HCT116 (cell line): Measurements from ENCODE around the gene PPP1R14C. TPM values are rescaled to one million over a fixed set of nuclear protein-coding genes. Genes with fewer than 3 reads are reported as not detected.

Source experiments
- ATAC-seq: fragments of 200-7000 bp; cut with Tn5 transposase; 2 replicates; pipeline ENCODE4 v1.9.1; 2020; ENCODE audit warnings: mild to moderate bottlenecking, moderate library complexity
- BruUV-seq: library from RNA; stranded (reverse); fragments of 400-500 nt; replicated peaks from 2 replicates; lab custom pipeline; 2021; lab: Mats Ljungman, UMichigan
- CTCF ChIA-PET: fragments of 300-600 bp; sonication (Branson Sonifier 250); formaldehyde crosslinking; loops from one replicate; lab custom pipeline; 2021; ENCODE audit warnings: antibody characterized with exemption; lab: Charles Lee
- POLR2A ChIA-PET: fragments of 300-600, 350-600 bp; sonication (Branson Sonifier 250); formaldehyde crosslinking; loops from one replicate; lab custom pipeline; 2021; ENCODE audit warnings: antibody characterized with exemption; lab: Charles Lee
- RAD21 ChIA-PET, 2 experiments: fragments of 300-600 bp; sonication (Branson Sonifier 250); formaldehyde crosslinking; loops; one replicate each; lab custom pipeline; 2023; ENCODE audit warnings: low total read pairs in 2 of 2; ENCODE audit not compliant: uncharacterized antibody in 2 of 2, unreplicated experiment in 2 of 2, low non-redundant PET in 1 of 2; lab: Charles Lee
- DNase-seq: peaks from one replicate; pipeline ENCODE4 v3.0.0-alpha.2; 2010; ENCODE audit warnings: low read depth, low spot score
- H2AFZ ChIP-seq: fragments of 200-600 bp; shearing (Covaris generic), sonication (generic); 2 replicates; pipeline ENCODE4 v1.6.1; 2017; ENCODE audit warnings: low read depth, mixed run types, mixed read lengths, antibody characterized with exemption, low read length; ENCODE audit not compliant: poor library complexity, severe bottlenecking
- H3K27ac ChIP-seq: 2 replicates; pipeline ENCODE4 v1.5.1; 2012; ENCODE audit warnings: low read depth, low read length
- H3K27me3 ChIP-seq: fragments of 200-600 bp; sonication (generic); 2 replicates; pipeline ENCODE4 v1.6.1; 2016; ENCODE audit warnings: mixed run types, low read length, mixed read lengths; ENCODE audit not compliant: insufficient read depth
- H3K36me3 ChIP-seq, 2 experiments: fragments of 200-500 bp in 1 of 2; fragments of 200-600 bp in 1 of 2; sonication (Bioruptor generic) in 1 of 2; sonication (generic) in 1 of 2; 2 replicates each; pipeline versions ENCODE4 v1.5.1 to v1.6.1; 2014 to 2016; ENCODE audit warnings: low read length in 2 of 2, inconsistent platforms in 1 of 2, mixed read lengths in 1 of 2, mixed run types in 1 of 2; ENCODE audit not compliant: insufficient read depth in 2 of 2, control insufficient read depth in 1 of 2
- H3K4me1 ChIP-seq, 2 experiments: fragments of 200-600 bp in 1 of 2; sonication (generic) in 1 of 2; 2 replicates each; pipeline versions ENCODE4 v1.5.1 to v1.6.1; 2012 to 2017; ENCODE audit warnings: low read length in 2 of 2, inconsistent platforms in 1 of 2, mild to moderate bottlenecking in 1 of 2, mixed read lengths in 1 of 2, mixed run types in 1 of 2, moderate library complexity in 1 of 2; ENCODE audit not compliant: insufficient read depth in 2 of 2, control insufficient read depth in 1 of 2
- H3K4me2 ChIP-seq: fragments of 200-600 bp; sonication (generic); 2 replicates; pipeline ENCODE4 v1.6.1; 2017; ENCODE audit warnings: mixed run types, low read length, mixed read lengths
- H3K4me3 ChIP-seq, 2 experiments: fragments of 200-600 bp in 1 of 2; sonication (generic) in 1 of 2; replicated peaks in 1 of 2; 2 replicates each; pipeline ENCODE4 v1.5.1; 2011 to 2016; ENCODE audit warnings: low read length in 2 of 2, control low read depth in 1 of 2, low read depth in 1 of 2, mild to moderate bottlenecking in 1 of 2, mixed read lengths in 1 of 2, mixed run types in 1 of 2
- H3K79me2 ChIP-seq: fragments of 200-600 bp; sonication (generic); 2 replicates; pipeline ENCODE4 v1.6.1; 2017; ENCODE audit warnings: mild to moderate bottlenecking, mixed run types, low read length, moderate library complexity, mixed read lengths; ENCODE audit not compliant: insufficient read depth
- H3K9ac ChIP-seq: fragments of 200-600 bp; sonication (generic); 2 replicates; pipeline ENCODE4 v1.6.1; 2016; ENCODE audit warnings: low read length, mixed read lengths
- H3K9me2 ChIP-seq: fragments of 200-600 bp; sonication (generic), shearing (Covaris generic); 2 replicates; pipeline ENCODE4 v1.6.1; 2017; ENCODE audit warnings: mixed run types, mild to moderate bottlenecking, moderate library complexity; ENCODE audit not compliant: insufficient read depth
- H3K9me3 ChIP-seq, 2 experiments: fragments of 200-500 bp in 1 of 2; fragments of 200-600 bp in 1 of 2; sonication (Bioruptor generic) in 1 of 2; sonication (generic) in 1 of 2; 2 replicates each; pipeline ENCODE4 v1.6.1; 2014 to 2017; ENCODE audit warnings: low read length in 2 of 2, mixed read lengths in 2 of 2, inconsistent platforms in 1 of 2, low read depth in 1 of 2, mild to moderate bottlenecking in 1 of 2, mixed run types in 1 of 2, moderate library complexity in 1 of 2; ENCODE audit not compliant: control insufficient read depth in 1 of 2, insufficient read depth in 1 of 2
- H4K20me1 ChIP-seq: fragments of 200-600 bp; sonication (generic), shearing (Covaris generic); 2 replicates; pipeline ENCODE4 v1.6.1; 2017; ENCODE audit warnings: mixed run types, mild to moderate bottlenecking, moderate library complexity; ENCODE audit not compliant: insufficient read depth
- ELF1 ChIP-seq: IDR thresholded peaks from 2 replicates; pipeline ENCODE4 v1.6.1; 2012; ENCODE audit warnings: low read depth, borderline replicate concordance
- EZH2phosphoT487 ChIP-seq: fragments of 200-600 bp; IDR thresholded peaks from 2 replicates; pipeline ENCODE4 v1.6.1; 2018; ENCODE audit warnings: antibody characterized with exemption, borderline replicate concordance
- FOSL1 ChIP-seq: IDR thresholded peaks from 2 replicates; pipeline ENCODE4 v1.6.1; 2012; ENCODE audit warnings: low read depth
- JUND ChIP-seq: IDR thresholded peaks from 2 replicates; pipeline ENCODE4 v1.6.1; 2012
- RAD21 ChIP-seq: IDR thresholded peaks from 2 replicates; pipeline ENCODE4 v1.6.1; 2012; ENCODE audit warnings: low read depth, mild to moderate bottlenecking
- SP1 ChIP-seq: IDR thresholded peaks from 2 replicates; pipeline ENCODE4 v1.6.1; 2012; ENCODE audit warnings: low read depth
- SRF ChIP-seq: IDR thresholded peaks from 2 replicates; pipeline ENCODE4 v1.6.1; 2012; ENCODE audit warnings: low read depth
- YY1 ChIP-seq: IDR thresholded peaks from 2 replicates; pipeline ENCODE4 v1.6.1; 2011; ENCODE audit warnings: low read length, low read depth, moderate library complexity, mild to moderate bottlenecking; ENCODE audit not compliant: insufficient replicate concordance; ENCODE audit errors: extremely low read depth
- ZFX ChIP-seq: fragments of 450-650 bp; IDR thresholded peaks from 2 replicates; pipeline ENCODE4 v1.6.1; 2017
- ZNF274 ChIP-seq: fragments of 200-500 bp; sonication (Bioruptor generic); IDR thresholded peaks from 2 replicates; pipeline ENCODE4 v1.6.1; 2014; ENCODE audit warnings: mild to moderate bottlenecking, low read depth, low read length, inconsistent platforms
- intact Hi-C: fragments of 100-400 bp; cut with micrococcal nuclease; formaldehyde crosslinking; loops from 2 replicates; pipeline ENCODE4 v1.10.0; 2022
- total RNA-seq: library from RNA; stranded (reverse); gene quantifications from one replicate; pipeline ENCODE4 v1.2.1, GENCODE V29; 2021; ENCODE audit not compliant: unreplicated experiment
- TF ChIP-seq, protein P1 (sequence below): IDR thresholded peaks from 2 replicates; pipeline ENCODE4 v1.6.1; 2012; ENCODE audit warnings: low read depth
- TF ChIP-seq, protein P2 (sequence below): IDR thresholded peaks from 2 replicates; pipeline ENCODE4 v1.6.1; 2012
- TF ChIP-seq, protein P3 (sequence below): IDR thresholded peaks from 2 replicates; pipeline ENCODE4 v1.6.1; 2012

Gene PPP1R14C
- total RNA-seq, 1 experiment from 2014 or later: 7.8 TPM

GRCh38 chr6:150281767-150282166 lies 138.9 kb downstream of the PPP1R14C start:
- no peaks in the 10 kb centered on the region for H4K20me1 ChIP-seq
- no peak overlapping the region for H3K4me3 ChIP-seq
- H3K9ac ChIP-seq: no peak overlapping the region
- ChIA-PET RAD21 (no interaction called here), CTCF (no interaction called here), POLR2A (no interaction called here)
- no peaks in the 10 kb centered on the region for H3K9me3 ChIP-seq
- TF ChIP-seq, protein P1, sequence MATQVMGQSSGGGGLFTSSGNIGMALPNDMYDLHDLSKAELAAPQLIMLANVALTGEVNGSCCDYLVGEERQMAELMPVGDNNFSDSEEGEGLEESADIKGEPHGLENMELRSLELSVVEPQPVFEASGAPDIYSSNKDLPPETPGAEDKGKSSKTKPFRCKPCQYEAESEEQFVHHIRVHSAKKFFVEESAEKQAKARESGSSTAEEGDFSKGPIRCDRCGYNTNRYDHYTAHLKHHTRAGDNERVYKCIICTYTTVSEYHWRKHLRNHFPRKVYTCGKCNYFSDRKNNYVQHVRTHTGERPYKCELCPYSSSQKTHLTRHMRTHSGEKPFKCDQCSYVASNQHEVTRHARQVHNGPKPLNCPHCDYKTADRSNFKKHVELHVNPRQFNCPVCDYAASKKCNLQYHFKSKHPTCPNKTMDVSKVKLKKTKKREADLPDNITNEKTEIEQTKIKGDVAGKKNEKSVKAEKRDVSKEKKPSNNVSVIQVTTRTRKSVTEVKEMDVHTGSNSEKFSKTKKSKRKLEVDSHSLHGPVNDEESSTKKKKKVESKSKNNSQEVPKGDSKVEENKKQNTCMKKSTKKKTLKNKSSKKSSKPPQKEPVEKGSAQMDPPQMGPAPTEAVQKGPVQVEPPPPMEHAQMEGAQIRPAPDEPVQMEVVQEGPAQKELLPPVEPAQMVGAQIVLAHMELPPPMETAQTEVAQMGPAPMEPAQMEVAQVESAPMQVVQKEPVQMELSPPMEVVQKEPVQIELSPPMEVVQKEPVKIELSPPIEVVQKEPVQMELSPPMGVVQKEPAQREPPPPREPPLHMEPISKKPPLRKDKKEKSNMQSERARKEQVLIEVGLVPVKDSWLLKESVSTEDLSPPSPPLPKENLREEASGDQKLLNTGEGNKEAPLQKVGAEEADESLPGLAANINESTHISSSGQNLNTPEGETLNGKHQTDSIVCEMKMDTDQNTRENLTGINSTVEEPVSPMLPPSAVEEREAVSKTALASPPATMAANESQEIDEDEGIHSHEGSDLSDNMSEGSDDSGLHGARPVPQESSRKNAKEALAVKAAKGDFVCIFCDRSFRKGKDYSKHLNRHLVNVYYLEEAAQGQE: no peak
- no peak for TF ChIP-seq SP1
- TF ChIP-seq, protein P2, sequence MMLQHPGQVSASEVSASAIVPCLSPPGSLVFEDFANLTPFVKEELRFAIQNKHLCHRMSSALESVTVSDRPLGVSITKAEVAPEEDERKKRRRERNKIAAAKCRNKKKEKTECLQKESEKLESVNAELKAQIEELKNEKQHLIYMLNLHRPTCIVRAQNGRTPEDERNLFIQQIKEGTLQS: no peak
- no peaks in the 10 kb centered on the region for H3K4me1 ChIP-seq
- no peak overlapping the region for H2AFZ ChIP-seq
- H3K9me2 ChIP-seq: no peaks in the 10 kb centered on the region
- no peak overlapping the region for H3K4me2 ChIP-seq
- no peak for DNase-seq
- no peaks in the 10 kb centered on the region for H3K27me3 ChIP-seq
- no peaks in the 10 kb centered on the region for H3K36me3 ChIP-seq
- no peak for ATAC-seq
- H3K79me2 ChIP-seq: no peaks in the 10 kb centered on the region
- BruUV-seq: no TSS peak
- H3K27ac ChIP-seq: no peak overlapping the region
- intact Hi-C loops: no loop called here

DNA sequence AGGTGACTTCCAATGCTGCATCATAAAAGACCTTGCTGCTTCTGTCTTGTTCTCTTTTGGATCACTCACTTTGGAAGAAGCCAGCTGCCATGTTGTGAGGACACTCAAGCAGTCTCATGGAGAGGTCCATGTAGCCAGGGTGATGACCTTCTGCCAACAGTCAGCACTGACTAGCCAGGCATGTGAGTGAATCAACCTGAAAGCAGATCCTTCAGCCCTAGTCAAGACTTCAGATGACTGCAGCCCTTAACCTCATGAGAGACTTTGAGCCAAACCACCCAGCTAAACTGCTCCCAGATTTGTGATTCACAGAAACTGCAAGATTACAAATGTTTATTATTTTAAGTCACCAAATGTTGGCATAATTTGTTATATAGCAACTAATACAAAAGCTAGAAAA lies 140.0 kb downstream of the PPP1R14C start:
- intact Hi-C loops: no loop called here
- H3K79me2 ChIP-seq: no peaks in the 10 kb centered on the region
- H3K27me3 ChIP-seq: no peaks in the 10 kb centered on the region
- H3K9me3 ChIP-seq: no peaks in the 10 kb centered on the region
- BruUV-seq: no TSS peak
- ChIA-PET CTCF (no interaction called here), RAD21 (no interaction called here), POLR2A (no interaction called here)
- no peaks in the 10 kb centered on the region for H4K20me1 ChIP-seq
- H2AFZ ChIP-seq: no peak overlapping the region
- ATAC-seq: no peak
- no peak overlapping the region for H3K4me2 ChIP-seq
- H3K4me3 ChIP-seq: no peak overlapping the region
- no peak overlapping the region for H3K9ac ChIP-seq
- no peaks in the 10 kb centered on the region for H3K9me2 ChIP-seq
- no peak for DNase-seq
- no peaks in the 10 kb centered on the region for H3K36me3 ChIP-seq
- H3K4me1 ChIP-seq: no peaks in the 10 kb centered on the region
- H3K27ac ChIP-seq: no peak overlapping the region
- TF ChIP-seq EZH2phosphoT487 (no peak), ZNF274 (no peak), FOSL1 (no peak), JUND (no peak), ELF1 (no peak), SRF (no peak), RAD21 (no peak), ZFX (no peak), YY1 (no peak)
- TF ChIP-seq, protein P1: no peak
- TF ChIP-seq, protein P3, sequence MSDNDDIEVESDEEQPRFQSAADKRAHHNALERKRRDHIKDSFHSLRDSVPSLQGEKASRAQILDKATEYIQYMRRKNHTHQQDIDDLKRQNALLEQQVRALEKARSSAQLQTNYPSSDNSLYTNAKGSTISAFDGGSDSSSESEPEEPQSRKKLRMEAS: no peak
